SK-N-SH treated with all-trans-retinoic acid at 6 μM for 48 hours (cell line): ENCODE data around the gene TTC7B.

Experiments used
- ATAC-seq: fragments of 200-7000 bp; cut with Tn5 transposase; 3 replicates; pipeline ENCODE4 v1.9.1; 2020; ENCODE audit warnings: mild to moderate bottlenecking, moderate library complexity
- ARNTL ChIP-seq: fragments of 450-650 bp; formaldehyde crosslinking; IDR thresholded peaks from 2 replicates; pipeline ENCODE4 v1.5.0; 2020; ENCODE audit warnings: low read depth, mild to moderate bottlenecking, moderate library complexity, borderline replicate concordance
- BACH2 ChIP-seq: fragments of 250-450 bp; sonication (Bioruptor Pico); IDR thresholded peaks from 2 replicates; pipeline ENCODE4 v1.9.0; 2021; ENCODE audit warnings: mild to moderate bottlenecking, borderline replicate concordance
- CSDC2 ChIP-seq: fragments of 250-450 bp; sonication (Bioruptor Pico); IDR thresholded peaks from 2 replicates; pipeline ENCODE4 v1.5.0; 2020; ENCODE audit warnings: mild to moderate bottlenecking, moderate library complexity
- ESRRG ChIP-seq: fragments of 250-450 bp; sonication (Bioruptor Pico); IDR thresholded peaks from 2 replicates; pipeline ENCODE4 v1.6.1; 2021; ENCODE audit warnings: mild to moderate bottlenecking
- GLIS3 ChIP-seq: fragments of 250-450 bp; sonication (Bioruptor Pico); IDR thresholded peaks from 2 replicates; pipeline ENCODE4 v1.5.0; 2020; ENCODE audit warnings: mild to moderate bottlenecking, moderate library complexity
- ISL1 ChIP-seq: fragments of 250-450 bp; sonication (Bioruptor Pico); IDR thresholded peaks from 2 replicates; pipeline ENCODE4 v2.1.2; 2022; ENCODE audit warnings: mild to moderate bottlenecking, moderate library complexity
- OSR1 ChIP-seq: fragments of 250-450 bp; sonication (Bioruptor Pico); IDR thresholded peaks from 2 replicates; pipeline ENCODE4 v1.8.0; 2022; ENCODE audit warnings: moderate library complexity, mild to moderate bottlenecking, inconsistent platforms
- PATZ1 ChIP-seq: fragments of 250-450 bp; sonication (Bioruptor Pico); IDR thresholded peaks from 2 replicates; pipeline ENCODE4 v1.8.0; 2020; ENCODE audit warnings: mild to moderate bottlenecking, moderate library complexity, borderline replicate concordance
- PPARA ChIP-seq: fragments of 250-450 bp; sonication (Bioruptor Pico); IDR thresholded peaks from 2 replicates; pipeline ENCODE4 v1.5.0; 2020; ENCODE audit warnings: mild to moderate bottlenecking, borderline replicate concordance
- RARB ChIP-seq: fragments of 250-450 bp; sonication (Bioruptor Pico); IDR thresholded peaks from 2 replicates; pipeline ENCODE4 v1.8.0; 2021; ENCODE audit warnings: mild to moderate bottlenecking, moderate library complexity
- SNAI2 ChIP-seq: fragments of 250-450 bp; sonication (Bioruptor Pico); IDR thresholded peaks from 2 replicates; pipeline ENCODE4 v1.5.0; 2020; ENCODE audit warnings: mild to moderate bottlenecking, moderate library complexity
- TOX ChIP-seq: fragments of 250-450 bp; sonication (Bioruptor Pico); IDR thresholded peaks from 2 replicates; pipeline ENCODE4 v1.8.0; 2021; ENCODE audit warnings: mild to moderate bottlenecking, moderate library complexity, borderline replicate concordance
- ZC3H10 ChIP-seq: fragments of 250-450 bp; sonication (Bioruptor Pico); IDR thresholded peaks from 2 replicates; pipeline ENCODE4 v1.5.1; 2021; ENCODE audit warnings: mild to moderate bottlenecking, moderate library complexity
- ZFP3 ChIP-seq: fragments of 250-450 bp; sonication (Bioruptor Pico); IDR thresholded peaks from 2 replicates; pipeline ENCODE4 v1.5.0; 2020; ENCODE audit warnings: mild to moderate bottlenecking, moderate library complexity
- ZFP30 ChIP-seq: fragments of 450-650 bp; formaldehyde crosslinking; IDR thresholded peaks from 2 replicates; pipeline ENCODE4 v1.5.0; 2022; ENCODE audit warnings: mild to moderate bottlenecking, moderate library complexity
- ZNF565 ChIP-seq: fragments of 450-650 bp; formaldehyde crosslinking; conservative IDR thresholded peaks from 2 replicates; pipeline ENCODE4 v1.5.0; 2020; ENCODE audit warnings: low read depth, mild to moderate bottlenecking, moderate library complexity
- ZNF70 ChIP-seq: fragments of 450-650 bp; formaldehyde crosslinking; IDR thresholded peaks from 2 replicates; pipeline ENCODE4 v1.5.0; 2020; ENCODE audit warnings: mild to moderate bottlenecking, moderate library complexity
- ZNF8 ChIP-seq: fragments of 450-650 bp; formaldehyde crosslinking; IDR thresholded peaks from 2 replicates; pipeline ENCODE4 v1.5.0; 2020; ENCODE audit warnings: mild to moderate bottlenecking, moderate library complexity
- TF ChIP-seq, protein P1 (sequence below): fragments of 250-450 bp; sonication (Bioruptor Pico); IDR thresholded peaks from 2 replicates; pipeline ENCODE4 v1.5.1; 2021; ENCODE audit warnings: mild to moderate bottlenecking, moderate library complexity
- TF ChIP-seq, protein P2 (sequence below): fragments of 250-450 bp; sonication (Bioruptor Pico); IDR thresholded peaks from 2 replicates; pipeline ENCODE4 v1.5.1; 2020; ENCODE audit warnings: low read depth, mild to moderate bottlenecking, moderate library complexity
- TF ChIP-seq, protein P3 (sequence below): fragments of 250-450 bp; sonication (Bioruptor Pico); IDR thresholded peaks from 2 replicates; pipeline ENCODE4 v1.5.0; 2020; ENCODE audit warnings: mild to moderate bottlenecking, moderate library complexity
- TF ChIP-seq, protein P4 (sequence below): fragments of 250-450 bp; sonication (Bioruptor Pico); IDR thresholded peaks from 2 replicates; pipeline ENCODE4 v1.8.0; 2021; ENCODE audit warnings: low read depth, mild to moderate bottlenecking, moderate library complexity, borderline replicate concordance

TTC7B gene

GRCh38 chr14:90829677-90830076, 13.4 kb upstream of the TTC7B start:
- ATAC-seq: no peak
- TF ChIP-seq ZNF565 (CRISPR knock-in tag) (no peak), ZFP30 (CRISPR knock-in tag) (no peak), SNAI2 (CRISPR knock-in tag) (no peak), PATZ1 (CRISPR knock-in tag) (no peak), ARNTL (CRISPR knock-in tag) (no peak), BACH2 (CRISPR knock-in tag) (no peak), RARB (CRISPR knock-in tag) (no peak), ZC3H10 (CRISPR knock-in tag) (no peak), ZFP3 (CRISPR knock-in tag) (no peak), GLIS3 (CRISPR knock-in tag) (no peak), ZNF70 (CRISPR knock-in tag) (no peak), CSDC2 (CRISPR knock-in tag) (no peak), ISL1 (no peak), OSR1 (CRISPR knock-in tag) (no peak)
- TF ChIP-seq, protein P1, sequence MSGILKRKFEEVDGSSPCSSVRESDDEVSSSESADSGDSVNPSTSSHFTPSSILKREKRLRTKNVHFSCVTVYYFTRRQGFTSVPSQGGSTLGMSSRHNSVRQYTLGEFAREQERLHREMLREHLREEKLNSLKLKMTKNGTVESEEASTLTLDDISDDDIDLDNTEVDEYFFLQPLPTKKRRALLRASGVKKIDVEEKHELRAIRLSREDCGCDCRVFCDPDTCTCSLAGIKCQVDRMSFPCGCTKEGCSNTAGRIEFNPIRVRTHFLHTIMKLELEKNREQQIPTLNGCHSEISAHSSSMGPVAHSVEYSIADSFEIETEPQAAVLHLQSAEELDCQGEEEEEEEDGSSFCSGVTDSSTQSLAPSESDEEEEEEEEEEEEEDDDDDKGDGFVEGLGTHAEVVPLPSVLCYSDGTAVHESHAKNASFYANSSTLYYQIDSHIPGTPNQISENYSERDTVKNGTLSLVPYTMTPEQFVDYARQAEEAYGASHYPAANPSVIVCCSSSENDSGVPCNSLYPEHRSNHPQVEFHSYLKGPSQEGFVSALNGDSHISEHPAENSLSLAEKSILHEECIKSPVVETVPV: no peak
- TF ChIP-seq, protein P2, sequence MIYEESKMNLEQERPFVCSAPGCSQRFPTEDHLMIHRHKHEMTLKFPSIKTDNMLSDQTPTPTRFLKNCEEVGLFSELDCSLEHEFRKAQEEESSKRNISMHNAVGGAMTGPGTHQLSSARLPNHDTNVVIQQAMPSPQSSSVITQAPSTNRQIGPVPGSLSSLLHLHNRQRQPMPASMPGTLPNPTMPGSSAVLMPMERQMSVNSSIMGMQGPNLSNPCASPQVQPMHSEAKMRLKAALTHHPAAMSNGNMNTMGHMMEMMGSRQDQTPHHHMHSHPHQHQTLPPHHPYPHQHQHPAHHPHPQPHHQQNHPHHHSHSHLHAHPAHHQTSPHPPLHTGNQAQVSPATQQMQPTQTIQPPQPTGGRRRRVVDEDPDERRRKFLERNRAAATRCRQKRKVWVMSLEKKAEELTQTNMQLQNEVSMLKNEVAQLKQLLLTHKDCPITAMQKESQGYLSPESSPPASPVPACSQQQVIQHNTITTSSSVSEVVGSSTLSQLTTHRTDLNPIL (CRISPR knock-in tag): no peak
- TF ChIP-seq, protein P3, sequence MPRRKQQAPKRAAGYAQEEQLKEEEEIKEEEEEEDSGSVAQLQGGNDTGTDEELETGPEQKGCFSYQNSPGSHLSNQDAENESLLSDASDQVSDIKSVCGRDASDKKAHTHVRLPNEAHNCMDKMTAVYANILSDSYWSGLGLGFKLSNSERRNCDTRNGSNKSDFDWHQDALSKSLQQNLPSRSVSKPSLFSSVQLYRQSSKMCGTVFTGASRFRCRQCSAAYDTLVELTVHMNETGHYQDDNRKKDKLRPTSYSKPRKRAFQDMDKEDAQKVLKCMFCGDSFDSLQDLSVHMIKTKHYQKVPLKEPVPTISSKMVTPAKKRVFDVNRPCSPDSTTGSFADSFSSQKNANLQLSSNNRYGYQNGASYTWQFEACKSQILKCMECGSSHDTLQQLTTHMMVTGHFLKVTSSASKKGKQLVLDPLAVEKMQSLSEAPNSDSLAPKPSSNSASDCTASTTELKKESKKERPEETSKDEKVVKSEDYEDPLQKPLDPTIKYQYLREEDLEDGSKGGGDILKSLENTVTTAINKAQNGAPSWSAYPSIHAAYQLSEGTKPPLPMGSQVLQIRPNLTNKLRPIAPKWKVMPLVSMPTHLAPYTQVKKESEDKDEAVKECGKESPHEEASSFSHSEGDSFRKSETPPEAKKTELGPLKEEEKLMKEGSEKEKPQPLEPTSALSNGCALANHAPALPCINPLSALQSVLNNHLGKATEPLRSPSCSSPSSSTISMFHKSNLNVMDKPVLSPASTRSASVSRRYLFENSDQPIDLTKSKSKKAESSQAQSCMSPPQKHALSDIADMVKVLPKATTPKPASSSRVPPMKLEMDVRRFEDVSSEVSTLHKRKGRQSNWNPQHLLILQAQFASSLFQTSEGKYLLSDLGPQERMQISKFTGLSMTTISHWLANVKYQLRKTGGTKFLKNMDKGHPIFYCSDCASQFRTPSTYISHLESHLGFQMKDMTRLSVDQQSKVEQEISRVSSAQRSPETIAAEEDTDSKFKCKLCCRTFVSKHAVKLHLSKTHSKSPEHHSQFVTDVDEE (CRISPR knock-in tag): no peak
- TF ChIP-seq, protein P4, sequence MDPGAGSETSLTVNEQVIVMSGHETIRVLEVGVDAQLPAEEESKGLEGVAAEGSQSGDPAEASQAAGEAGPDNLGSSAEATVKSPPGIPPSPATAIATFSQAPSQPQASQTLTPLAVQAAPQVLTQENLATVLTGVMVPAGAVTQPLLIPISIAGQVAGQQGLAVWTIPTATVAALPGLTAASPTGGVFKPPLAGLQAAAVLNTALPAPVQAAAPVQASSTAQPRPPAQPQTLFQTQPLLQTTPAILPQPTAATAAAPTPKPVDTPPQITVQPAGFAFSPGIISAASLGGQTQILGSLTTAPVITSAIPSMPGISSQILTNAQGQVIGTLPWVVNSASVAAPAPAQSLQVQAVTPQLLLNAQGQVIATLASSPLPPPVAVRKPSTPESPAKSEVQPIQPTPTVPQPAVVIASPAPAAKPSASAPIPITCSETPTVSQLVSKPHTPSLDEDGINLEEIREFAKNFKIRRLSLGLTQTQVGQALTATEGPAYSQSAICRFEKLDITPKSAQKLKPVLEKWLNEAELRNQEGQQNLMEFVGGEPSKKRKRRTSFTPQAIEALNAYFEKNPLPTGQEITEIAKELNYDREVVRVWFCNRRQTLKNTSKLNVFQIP (CRISPR knock-in tag): no peak

DNA sequence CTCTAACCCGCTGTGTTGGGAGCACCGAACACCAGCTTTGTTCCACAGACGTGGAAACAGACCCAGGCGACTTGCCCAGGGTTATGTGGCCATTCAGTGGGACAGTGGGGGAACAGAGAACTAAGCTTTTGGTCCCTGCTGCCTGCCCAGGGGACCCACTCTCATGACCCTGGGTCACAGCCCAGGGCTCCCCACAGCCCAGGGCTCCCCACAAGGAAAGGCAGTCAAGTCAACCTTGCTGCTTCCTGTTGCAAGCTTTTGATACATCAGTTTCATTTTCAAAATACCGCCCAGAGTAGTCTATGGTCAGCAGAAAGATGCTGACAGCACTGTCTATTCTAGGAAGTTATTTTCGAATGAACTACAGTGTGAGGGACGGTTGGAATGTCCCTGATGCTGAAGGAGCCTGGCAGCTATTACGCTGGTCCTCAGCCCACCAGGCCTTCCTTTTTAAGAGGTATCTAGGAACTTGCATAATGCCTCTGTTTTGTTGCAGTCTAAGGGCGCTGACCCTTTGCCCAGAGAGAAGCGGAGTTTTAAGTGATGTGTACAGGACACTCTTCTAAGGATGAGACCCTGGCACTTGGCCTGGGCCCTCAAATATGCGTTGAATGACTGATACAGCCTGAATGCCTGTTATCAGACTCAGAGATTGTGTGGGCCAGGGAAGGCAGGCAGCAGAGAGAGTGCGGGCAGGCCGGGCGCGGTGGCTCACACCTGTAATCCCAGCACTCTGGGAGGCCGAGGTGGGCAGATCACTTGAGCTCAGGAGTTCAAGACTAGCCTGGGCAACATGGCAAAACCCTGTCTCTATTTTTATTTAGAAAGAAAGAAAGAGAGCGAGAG, 12.6 kb upstream of the TTC7B start:
- TF ChIP-seq, protein P3 (CRISPR knock-in tag): no peak
- TF ChIP-seq PPARA (CRISPR knock-in tag) (no peak), ZNF8 (CRISPR knock-in tag) (no peak), SNAI2 (CRISPR knock-in tag) (no peak), ARNTL (CRISPR knock-in tag) (no peak), OSR1 (CRISPR knock-in tag) (no peak), TOX (CRISPR knock-in tag) (no peak), BACH2 (CRISPR knock-in tag) (no peak), ESRRG (CRISPR knock-in tag) (no peak), ZNF565 (CRISPR knock-in tag) (no peak)
- TF ChIP-seq, protein P2 (CRISPR knock-in tag): no peak
- TF ChIP-seq, protein P4 (CRISPR knock-in tag): no peak
- ATAC-seq: peak; percentile 7
